ENCODE results near the gene RTN4RL2. TPM values are rescaled to one million over a fixed set of nuclear protein-coding genes. Genes with fewer than 3 reads are reported as not detected.
A peak's percentile ranks its signal among the peaks of the same experiment; 100 is the strongest.

The RTN4RL2 gene
- total RNA-seq, 4 donors from 2014 or later = 0.13 to 2.8 (median 0.77) TPM

DNA sequence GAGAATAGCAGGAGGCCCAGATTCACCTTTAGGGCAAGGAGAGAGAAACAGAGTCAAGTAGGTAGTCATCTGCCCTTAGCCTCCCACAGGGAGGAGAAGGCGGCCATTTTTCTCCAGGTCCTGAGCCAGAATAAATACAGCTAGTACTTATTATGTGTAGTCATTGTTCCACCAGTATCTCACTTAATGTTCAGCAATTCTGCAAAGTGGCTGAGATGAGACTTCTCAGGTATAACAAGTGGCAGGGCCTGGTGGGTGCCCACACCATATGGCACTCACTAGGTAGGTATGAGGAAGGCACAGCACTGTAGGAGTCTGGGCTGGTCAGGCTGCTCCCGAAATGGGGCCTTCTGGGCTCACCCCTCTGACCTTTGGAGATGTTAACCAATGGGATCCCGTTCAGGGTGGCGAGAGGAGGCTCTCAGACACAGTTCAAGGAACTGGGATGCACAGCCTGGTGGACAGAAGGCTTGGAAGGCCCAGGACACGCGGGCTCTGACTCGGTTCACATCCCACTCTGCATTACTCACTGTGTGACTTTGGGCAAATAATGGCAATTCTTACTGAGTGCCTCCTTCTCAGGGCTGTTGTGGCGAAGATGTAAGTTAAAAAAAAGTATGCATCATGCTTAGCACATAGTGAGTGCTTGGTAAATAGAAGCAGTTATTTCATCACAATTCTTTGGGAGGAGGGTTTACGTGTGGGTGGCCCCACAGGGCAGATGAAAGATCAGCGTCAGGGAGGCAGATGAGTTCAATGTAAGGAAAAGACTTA is 25.1 kb downstream of the RTN4RL2 start:
- H3K4me3 ChIP-seq = no peak overlapping the region
- peaks cover 28 to 33% of the 10 kb centered on the region in 2 donors for H3K4me1 ChIP-seq
- no peak overlapping the region for H3K27ac ChIP-seq
- in situ Hi-C loops (cut with MboI; ENCODE audit: low sequenced_read_pairs in 4 of 4) = loop anchor here in 1 of 4 donors (25.0 kb wide), 1 partner anchor 148 kb away; the partner anchor contains the start of genes P2RX3 and SSRP1
- ATAC-seq (no peak), DNase-seq (no peak)
- intact Hi-C loops (cut with DNase I; ENCODE audit: low total_unique reads) = no loop called here
- H3K9me3 ChIP-seq = no peaks in the 10 kb centered on the region
- TF ChIP-seq, protein P1, sequence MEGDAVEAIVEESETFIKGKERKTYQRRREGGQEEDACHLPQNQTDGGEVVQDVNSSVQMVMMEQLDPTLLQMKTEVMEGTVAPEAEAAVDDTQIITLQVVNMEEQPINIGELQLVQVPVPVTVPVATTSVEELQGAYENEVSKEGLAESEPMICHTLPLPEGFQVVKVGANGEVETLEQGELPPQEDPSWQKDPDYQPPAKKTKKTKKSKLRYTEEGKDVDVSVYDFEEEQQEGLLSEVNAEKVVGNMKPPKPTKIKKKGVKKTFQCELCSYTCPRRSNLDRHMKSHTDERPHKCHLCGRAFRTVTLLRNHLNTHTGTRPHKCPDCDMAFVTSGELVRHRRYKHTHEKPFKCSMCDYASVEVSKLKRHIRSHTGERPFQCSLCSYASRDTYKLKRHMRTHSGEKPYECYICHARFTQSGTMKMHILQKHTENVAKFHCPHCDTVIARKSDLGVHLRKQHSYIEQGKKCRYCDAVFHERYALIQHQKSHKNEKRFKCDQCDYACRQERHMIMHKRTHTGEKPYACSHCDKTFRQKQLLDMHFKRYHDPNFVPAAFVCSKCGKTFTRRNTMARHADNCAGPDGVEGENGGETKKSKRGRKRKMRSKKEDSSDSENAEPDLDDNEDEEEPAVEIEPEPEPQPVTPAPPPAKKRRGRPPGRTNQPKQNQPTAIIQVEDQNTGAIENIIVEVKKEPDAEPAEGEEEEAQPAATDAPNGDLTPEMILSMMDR (IDR thresholded peaks at IDR 0.05 in 4 of 5, conservative IDR thresholded peaks at IDR 0.05 in 1 of 5) = no peak
- TF ChIP-seq POLR2A (IDR thresholded peaks at IDR 0.05) = no peak
- peaks cover 6 to 9% (median 6%) of the 10 kb centered on the region in 3 donors for H3K27me3 ChIP-seq
- peaks cover 0 to 39% of the 10 kb centered on the region in 2 donors for H3K36me3 ChIP-seq

DNA sequence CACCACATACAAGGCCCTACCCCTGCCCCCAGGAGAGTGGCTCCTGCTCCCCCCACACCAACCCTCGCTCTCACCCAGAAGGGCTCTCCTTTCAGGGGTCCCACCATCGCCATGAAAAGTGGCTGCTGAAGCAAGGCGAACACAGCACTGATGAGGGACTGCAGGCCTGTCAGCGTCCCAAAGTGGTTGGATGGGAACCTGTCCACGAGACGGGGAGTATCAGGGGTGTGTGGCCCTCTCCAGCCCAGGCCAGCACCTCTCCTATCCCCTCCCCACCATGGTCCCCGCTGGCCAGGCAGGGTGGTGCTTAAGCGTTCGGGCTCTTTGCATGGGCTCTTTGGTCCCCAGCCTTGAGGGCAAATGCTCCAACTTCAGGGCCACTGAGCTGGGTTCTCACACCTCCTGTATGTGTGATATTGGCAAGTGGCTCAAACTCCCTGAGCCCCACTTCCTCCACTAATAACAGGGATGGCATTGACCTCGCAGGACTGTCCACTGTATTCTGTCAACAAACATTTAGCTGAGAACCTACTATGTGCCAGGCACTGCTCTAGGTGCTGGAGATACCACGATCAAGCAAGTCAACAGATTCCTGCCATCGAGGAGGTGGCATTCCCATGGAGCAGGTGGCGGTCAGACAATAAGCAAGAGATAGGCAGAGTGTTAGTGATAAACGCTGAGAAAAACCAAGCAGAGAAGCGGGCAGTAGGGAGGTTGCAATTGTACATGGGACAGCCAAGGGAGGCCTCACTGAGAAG is 26.9 kb downstream of the RTN4RL2 start:
- Histone ChIP-seq H3K27me3 (peaks cover 6 to 7% (median 6%) of the 10 kb centered on the region in 3 donors), H3K36me3 (peaks cover 0 to 46% of the 10 kb centered on the region in 2 donors), H3K9me3 (no peaks in the 10 kb centered on the region), H3K4me3 (no peak overlapping the region), H3K4me1 (peaks cover 31 to 39% of the 10 kb centered on the region in 2 donors), H3K27ac (peak overlapping the region; percentile 54 to 77 (median 71))
- intact Hi-C loops (cut with DNase I; ENCODE audit: low total_unique reads) (no loop called here), in situ Hi-C loops (cut with MboI; ENCODE audit: low sequenced_read_pairs in 4 of 4) (loop anchor here in 1 of 4 donors (25.0 kb wide), 1 partner anchor 150 kb away; the partner anchor contains the start of genes P2RX3 and SSRP1)
- ATAC-seq (no peak), DNase-seq (no peak)
- TF ChIP-seq, protein P1 (IDR thresholded peaks at IDR 0.05 in 4 of 5, conservative IDR thresholded peaks at IDR 0.05 in 1 of 5) = no peak
- TF ChIP-seq POLR2A (IDR thresholded peaks at IDR 0.05) = no peak

DNA sequence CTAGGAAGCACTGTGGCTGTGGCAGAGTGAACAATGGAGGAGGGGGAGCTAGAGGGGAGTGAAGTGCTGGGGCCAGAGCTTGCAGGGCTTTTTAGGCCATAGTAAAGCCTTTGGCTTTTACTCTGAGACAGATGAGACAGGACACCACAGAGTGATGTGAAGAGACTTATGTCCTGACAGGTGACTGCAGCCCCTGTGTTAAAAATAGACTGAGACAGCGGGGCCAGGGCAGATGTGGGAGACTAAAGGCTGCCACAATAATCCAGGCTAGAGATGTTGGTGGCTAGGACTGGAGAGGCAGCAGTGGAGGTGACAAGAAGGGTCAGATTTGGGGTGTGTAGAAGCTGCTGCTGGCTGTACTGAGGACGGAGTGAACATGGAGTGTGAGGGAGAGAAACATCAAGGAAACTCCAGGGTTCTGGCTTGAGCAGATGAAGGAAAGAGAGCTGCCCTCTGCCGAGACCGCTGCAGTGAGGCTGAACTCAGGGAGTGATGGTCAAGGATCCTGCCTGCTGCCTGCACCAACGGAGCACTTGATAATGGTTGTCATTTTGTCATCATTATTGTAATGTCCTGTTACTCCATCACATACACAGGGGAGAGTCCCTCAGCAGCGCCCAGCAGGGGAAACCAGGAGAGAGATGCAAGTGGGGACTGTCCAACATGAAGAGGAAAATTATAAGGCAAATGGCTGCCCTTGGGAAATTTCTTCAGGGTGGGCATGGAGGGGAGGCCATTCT is 27.8 kb downstream of the RTN4RL2 start:
- peaks cover 0 to 46% of the 10 kb centered on the region in 2 donors for H3K36me3 ChIP-seq
- in situ Hi-C loops (cut with MboI; ENCODE audit: low sequenced_read_pairs in 4 of 4) = loop anchor here in 1 of 4 donors (25.0 kb wide), 1 partner anchor 151 kb away; the partner anchor contains the start of genes P2RX3 and SSRP1

More for the DNA sequence above, 27.8 kb downstream of the RTN4RL2 start:
- peak overlapping the region; percentile 54 to 77 (median 71) for H3K27ac ChIP-seq
- H3K4me1 ChIP-seq = peaks cover 27 to 31% of the 10 kb centered on the region in 2 donors
- peak in 1 of 2 donors; percentile 55 for DNase-seq
- TF ChIP-seq, protein P1 (IDR thresholded peaks at IDR 0.05 in 4 of 5, conservative IDR thresholded peaks at IDR 0.05 in 1 of 5) = no peak
- no peak for TF ChIP-seq POLR2A (IDR thresholded peaks at IDR 0.05)
- no peaks in the 10 kb centered on the region for H3K9me3 ChIP-seq
- H3K27me3 ChIP-seq = peaks cover 0 to 3% (median 0%) of the 10 kb centered on the region in 3 donors
- ATAC-seq = peak; percentile 84 to 86
- H3K4me3 ChIP-seq = no peak overlapping the region
- intact Hi-C loops (cut with DNase I; ENCODE audit: low total_unique reads) = no loop called here
